ENCODE data around the gene KIAA1191. TPM values are rescaled to one million over a fixed set of nuclear protein-coding genes. Genes with fewer than 3 reads are reported as not detected.

The KIAA1191 gene
- total and polyA plus RNA-seq, 2 of the 8 experiments (the other 6 are each of a cell fraction or from before 2014, with no cell fraction given) = 86.4 to 88.0 TPM

GRCh38 chr5:176353533-176353932 lies 8.0 kb downstream of the KIAA1191 start:
- Histone ChIP-seq H4K20me1 (replicated peaks in 1 of 2; ENCODE audit: control insufficient read depth in 1 of 2, insufficient read depth in 2 of 2, low read length in 2 of 2) (peaks cover 11 to 29% of the 10 kb centered on the region in 2 experiments), H2BK5ac (ENCODE audit: low read depth, low read length) (no peak overlapping the region), H3K4me1 (replicated peaks in 1 of 4; ENCODE audit: control insufficient read depth in 3 of 4, insufficient read depth in 4 of 4, low read length in 3 of 4) (no peaks in the 10 kb centered on the region), H2BK15ac (ENCODE audit: low read length) (no peak overlapping the region), H3K27ac (ENCODE audit: low read depth, low read length) (no peak overlapping the region), H2BK20ac (ENCODE audit: low read length) (no peak overlapping the region), H2BK12ac (ENCODE audit: low read depth, low read length) (no peak overlapping the region), H2AK5ac (ENCODE audit: low read depth, low read length) (no peak overlapping the region), H4K5ac (ENCODE audit: insufficient read length, low read depth, low read length) (no peak overlapping the region), H3K23ac (ENCODE audit: insufficient read length) (no peak overlapping the region), H3K9ac (replicated peaks in 1 of 4; ENCODE audit: extremely low read depth in 1 of 4, low read depth in 3 of 4, low read length in 3 of 4) (no peak overlapping the region), H3K36me3 (ENCODE audit: control insufficient read depth in 2 of 4, insufficient read depth in 4 of 4, low read length in 3 of 4) (peaks cover 17 to 84% (median 48%) of the 10 kb centered on the region in 4 experiments), H3K9me3 (ENCODE audit: insufficient read depth in 2 of 2, low read depth in 1 of 2, low read length in 1 of 2) (no peaks in the 10 kb centered on the region), H3K4ac (replicated peaks; ENCODE audit: insufficient read length, low read depth, low read length) (no peak overlapping the region), H3K23me2 (ENCODE audit: low read depth, low read length) (no peaks in the 10 kb centered on the region), H3K14ac (ENCODE audit: insufficient read length) (no peak overlapping the region), H3K79me1 (ENCODE audit: low read depth, low read length) (peaks cover 19% of the 10 kb centered on the region), H2BK120ac (replicated peaks; ENCODE audit: low read depth, low read length) (no peak overlapping the region), H2AFZ (ENCODE audit: low read length) (no peak overlapping the region), H3K4me3 (ENCODE audit: extremely low read depth in 1 of 4, insufficient read depth in 2 of 4, low read depth in 3 of 4, low read length in 4 of 4) (no peak overlapping the region), H3K79me2 (ENCODE audit: control insufficient read depth in 1 of 2, insufficient read depth in 2 of 2, low read length in 2 of 2) (peaks cover 4 to 63% of the 10 kb centered on the region in 2 experiments), H4K91ac (replicated peaks; ENCODE audit: insufficient read length, low read length) (no peak overlapping the region), H4K8ac (ENCODE audit: extremely low read depth, insufficient read depth, low read length) (no peak overlapping the region), H3K56ac (replicated peaks; ENCODE audit: insufficient read length, low read depth, low read length) (no peak overlapping the region), H3K18ac (ENCODE audit: extremely low read depth, low read length) (no peak overlapping the region), H3K4me2 (ENCODE audit: insufficient read depth in 1 of 2, low read depth in 2 of 2, low read length in 2 of 2) (no peak overlapping the region), H3K27me3 (replicated peaks in 1 of 4; ENCODE audit: control insufficient read depth in 3 of 4, extremely low read depth in 1 of 4, insufficient read depth in 3 of 4, low read length in 3 of 4) (no peaks in the 10 kb centered on the region)
- ChIA-PET CTCF (ENCODE audit: partially characterized antibody) (interaction anchor here (1.9 kb wide), 1 partner anchor 25 kb away, joined by 6 read pairs; no protein-coding TSS in a partner anchor), POLR2A (ENCODE audit: partially characterized antibody) (interaction anchor here (1.3 to 2.0 kb wide), 2 partner anchors 12 to 34 kb away, joined by 3 to 5 read pairs; partner anchors contain the start of genes HIGD2A and NOP16)
- DNase-seq (ENCODE audit: low read depth in 1 of 2, low spot score in 2 of 2) (no peak), FAIRE-seq (no peak)
- WGBS, 2 experiments (ENCODE audit: extremely low coverage in 1 of 2, insufficient coverage in 1 of 2, insufficient read length in 1 of 2, insufficient replicate concordance in 2 of 2, low coverage in 1 of 2, low lambda C conversion rate in 2 of 2, missing lambda C conversion rate in 1 of 2) = 90% methylated on average over 4 of the region's 4 CpGs; no CpG with 5 or more reads in 1 of the 2 experiments
- TF ChIP-seq TAF7 (optimal IDR thresholded peaks at IDR 0.05; ENCODE audit: borderline replicate concordance, low read depth, low read length) (no peak), POLR2A (IDR thresholded peaks at IDR 0.05; ENCODE audit: control extremely low read depth in 1 of 2, low read depth in 2 of 2, low read length in 2 of 2) (no peak), RXRA (IDR thresholded peaks at IDR 0.05; ENCODE audit: insufficient read depth, low read depth, low read length) (no peak), KDM1A (IDR thresholded peaks at IDR 0.05; ENCODE audit: borderline replicate concordance, low read length) (no peak)
